ENCODE data around the gene ARCN1. TPM values are rescaled to one million over a fixed set of nuclear protein-coding genes. Genes with fewer than 3 reads are reported as not detected.
A peak's percentile ranks its signal among the peaks of the same experiment; 100 is the strongest.

Gene ARCN1
- total and polyA plus RNA-seq, 9 of the 15 experiments (the other 6 are each of a cell fraction or from before 2014, with no cell fraction given): 30.0 to 224 (median 76.4) TPM

DNA sequence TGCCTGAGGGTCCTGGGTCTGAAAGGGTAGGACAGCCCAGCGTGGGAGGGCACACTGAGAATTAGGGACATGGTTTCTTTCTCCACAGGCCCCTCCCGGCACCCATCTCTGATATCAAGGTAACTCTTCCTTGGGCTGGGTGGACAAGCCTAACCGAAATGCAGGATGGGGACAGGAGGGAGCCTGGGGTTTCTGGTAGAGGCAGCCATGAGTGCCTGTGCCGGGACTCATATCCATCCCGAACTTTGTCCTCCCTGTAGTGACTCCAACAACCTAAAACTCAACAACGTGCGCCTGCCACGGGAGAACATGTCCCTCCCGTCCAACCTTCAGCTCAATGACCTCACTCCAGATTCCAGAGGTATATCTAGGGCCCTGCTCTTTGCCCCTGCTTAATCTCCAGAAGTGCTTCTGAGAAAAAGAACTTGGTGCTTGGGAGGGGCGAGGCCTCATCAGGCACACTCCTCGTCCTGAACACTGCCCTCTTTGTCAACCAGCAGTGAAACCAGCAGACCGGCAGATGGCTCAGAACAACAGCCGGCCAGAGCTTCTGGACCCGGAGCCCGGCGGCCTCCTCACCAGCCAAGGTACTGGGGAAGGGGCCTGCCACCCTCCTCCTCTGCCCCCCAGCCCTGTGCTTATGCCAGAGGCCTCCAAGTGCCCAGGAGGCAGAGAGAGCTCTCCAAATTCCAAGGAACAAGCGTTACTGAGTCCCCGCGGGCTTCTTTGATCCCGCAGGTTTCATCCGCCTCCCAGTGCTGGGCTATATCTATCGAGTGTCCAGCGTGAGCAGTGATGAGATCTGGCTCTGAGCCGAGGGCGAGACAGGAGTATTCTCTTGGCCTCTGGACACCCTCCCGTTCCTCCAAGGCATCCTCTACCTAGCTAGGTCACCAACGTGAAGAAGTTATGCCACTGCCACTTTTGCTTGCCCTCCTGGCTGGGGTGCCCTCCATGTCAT lies 38.2 kb upstream of the ARCN1 start:
- ChIA-PET CTCF (ENCODE audit: low intra/inter-chr PET ratio) (no interaction called here), POLR2A (interaction anchor here (0.6 to 0.8 kb wide), 2 partner anchors 28 to 676 kb away, joined by 3 to 5 read pairs; no protein-coding TSS in a partner anchor)
- Histone ChIP-seq H3K27ac (ENCODE audit: extremely low read depth, low read depth, low read length) (no peak overlapping the region), H3K27me3 (ENCODE audit: control insufficient read depth in 2 of 2, insufficient read depth in 2 of 2, low read length in 2 of 2) (no peaks in the 10 kb centered on the region), H3K4me2 (ENCODE audit: insufficient read depth, low read length) (no peak overlapping the region), H2AFZ (ENCODE audit: low read depth, low read length) (peak overlapping the region; percentile 25; the same call in 1 of the 2 replicates), H3K9ac (ENCODE audit: insufficient read depth in 1 of 2, low read depth in 2 of 2, low read length in 2 of 2) (peak overlapping the region in 1 of 2 experiments; percentile 10; a peak in 1 of 4 replicates), H3K4me1 (replicated peaks in 1 of 2; ENCODE audit: control insufficient read depth in 2 of 2, insufficient read depth in 2 of 2, low read length in 2 of 2) (peaks cover 17 to 40% of the 10 kb centered on the region in 2 experiments), H3K4me3 (no peak overlapping the region), H3K9me3 (replicated peaks; ENCODE audit: control insufficient read depth, insufficient read depth, low read depth, low read length) (no peaks in the 10 kb centered on the region), H3K9me1 (ENCODE audit: control insufficient read depth, insufficient read depth, low read length) (no peaks in the 10 kb centered on the region), H3K36me3 (ENCODE audit: control insufficient read depth, insufficient read depth, low read length) (no peaks in the 10 kb centered on the region), H3K79me2 (ENCODE audit: control insufficient read depth, insufficient read depth, low read length) (no peaks in the 10 kb centered on the region; the same call in 2 of the 3 replicates), H4K20me1 (replicated peaks; ENCODE audit: control insufficient read depth, insufficient read depth, low read length) (no peaks in the 10 kb centered on the region)
- ATAC-seq (peak; percentile 10; the same call in 2 of the 3 replicates), FAIRE-seq (peak; percentile 19), DNase-seq (ENCODE audit: extremely low read depth in 1 of 4, low spot score in 3 of 4) (peak in 2 of 4 experiments; percentile 34 to 41)
- TF ChIP-seq, protein P1, sequence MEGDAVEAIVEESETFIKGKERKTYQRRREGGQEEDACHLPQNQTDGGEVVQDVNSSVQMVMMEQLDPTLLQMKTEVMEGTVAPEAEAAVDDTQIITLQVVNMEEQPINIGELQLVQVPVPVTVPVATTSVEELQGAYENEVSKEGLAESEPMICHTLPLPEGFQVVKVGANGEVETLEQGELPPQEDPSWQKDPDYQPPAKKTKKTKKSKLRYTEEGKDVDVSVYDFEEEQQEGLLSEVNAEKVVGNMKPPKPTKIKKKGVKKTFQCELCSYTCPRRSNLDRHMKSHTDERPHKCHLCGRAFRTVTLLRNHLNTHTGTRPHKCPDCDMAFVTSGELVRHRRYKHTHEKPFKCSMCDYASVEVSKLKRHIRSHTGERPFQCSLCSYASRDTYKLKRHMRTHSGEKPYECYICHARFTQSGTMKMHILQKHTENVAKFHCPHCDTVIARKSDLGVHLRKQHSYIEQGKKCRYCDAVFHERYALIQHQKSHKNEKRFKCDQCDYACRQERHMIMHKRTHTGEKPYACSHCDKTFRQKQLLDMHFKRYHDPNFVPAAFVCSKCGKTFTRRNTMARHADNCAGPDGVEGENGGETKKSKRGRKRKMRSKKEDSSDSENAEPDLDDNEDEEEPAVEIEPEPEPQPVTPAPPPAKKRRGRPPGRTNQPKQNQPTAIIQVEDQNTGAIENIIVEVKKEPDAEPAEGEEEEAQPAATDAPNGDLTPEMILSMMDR (IDR thresholded peaks at IDR 0.05 in 2 of 3, conservative IDR thresholded peaks at IDR 0.05 in 1 of 3; ENCODE audit: insufficient read depth in 2 of 3, low read depth in 1 of 3, low read length in 3 of 3): peak in 2 of 3 experiments; percentile 22 to 28; a peak in 3 of 6 replicates
- TF ChIP-seq ZNF586 (CRISPR knock-in tag; conservative IDR thresholded peaks at IDR 0.05) (no peak), FOXJ2 (tag; IDR thresholded peaks at IDR 0.05) (no peak), XRCC4 (IDR thresholded peaks at IDR 0.05; ENCODE audit: extremely low read depth, insufficient read depth, insufficient read length) (no peak), RAD21 (CRISPR knock-in tag; conservative IDR thresholded peaks at IDR 0.05 in 1 of 2, IDR thresholded peaks at IDR 0.05 in 1 of 2) (peak in 1 of 2 experiments; percentile 32; a peak in 1 of 4 replicates), ZNF76 (CRISPR knock-in tag; IDR thresholded peaks at IDR 0.05; ENCODE audit: borderline replicate concordance) (no peak), KLF10 (CRISPR knock-in tag; IDR thresholded peaks at IDR 0.05) (no peak)
- TF ChIP-seq, protein P2, sequence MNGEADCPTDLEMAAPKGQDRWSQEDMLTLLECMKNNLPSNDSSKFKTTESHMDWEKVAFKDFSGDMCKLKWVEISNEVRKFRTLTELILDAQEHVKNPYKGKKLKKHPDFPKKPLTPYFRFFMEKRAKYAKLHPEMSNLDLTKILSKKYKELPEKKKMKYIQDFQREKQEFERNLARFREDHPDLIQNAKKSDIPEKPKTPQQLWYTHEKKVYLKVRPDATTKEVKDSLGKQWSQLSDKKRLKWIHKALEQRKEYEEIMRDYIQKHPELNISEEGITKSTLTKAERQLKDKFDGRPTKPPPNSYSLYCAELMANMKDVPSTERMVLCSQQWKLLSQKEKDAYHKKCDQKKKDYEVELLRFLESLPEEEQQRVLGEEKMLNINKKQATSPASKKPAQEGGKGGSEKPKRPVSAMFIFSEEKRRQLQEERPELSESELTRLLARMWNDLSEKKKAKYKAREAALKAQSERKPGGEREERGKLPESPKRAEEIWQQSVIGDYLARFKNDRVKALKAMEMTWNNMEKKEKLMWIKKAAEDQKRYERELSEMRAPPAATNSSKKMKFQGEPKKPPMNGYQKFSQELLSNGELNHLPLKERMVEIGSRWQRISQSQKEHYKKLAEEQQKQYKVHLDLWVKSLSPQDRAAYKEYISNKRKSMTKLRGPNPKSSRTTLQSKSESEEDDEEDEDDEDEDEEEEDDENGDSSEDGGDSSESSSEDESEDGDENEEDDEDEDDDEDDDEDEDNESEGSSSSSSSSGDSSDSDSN (IDR thresholded peaks at IDR 0.05; ENCODE audit: borderline replicate concordance in 1 of 2, low read depth in 2 of 2, low read length in 2 of 2): no peak
- TF ChIP-seq, protein P3, sequence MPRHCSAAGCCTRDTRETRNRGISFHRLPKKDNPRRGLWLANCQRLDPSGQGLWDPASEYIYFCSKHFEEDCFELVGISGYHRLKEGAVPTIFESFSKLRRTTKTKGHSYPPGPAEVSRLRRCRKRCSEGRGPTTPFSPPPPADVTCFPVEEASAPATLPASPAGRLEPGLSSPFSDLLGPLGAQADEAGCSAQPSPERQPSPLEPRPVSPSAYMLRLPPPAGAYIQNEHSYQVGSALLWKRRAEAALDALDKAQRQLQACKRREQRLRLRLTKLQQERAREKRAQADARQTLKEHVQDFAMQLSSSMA (CRISPR knock-in tag; IDR thresholded peaks at IDR 0.05): no peak
- 34% methylated on average over 25 of the region's 27 CpGs for WGBS (ENCODE audit: insufficient coverage, low coverage, missing lambda C conversion rate)
- in situ Hi-C loops (cut with MboI) (no loop called here), intact Hi-C loops (cut with micrococcal nuclease) (loop anchor here (5.0 kb wide), 1 partner anchor 33 kb away; the partner anchor contains the start of gene IFT46)
- no TSS peak for BruUV-seq (replicated peaks)

All from K562 (cell line).